Fibroblast of the conjunctiva (primary cell): ENCODE results near the gene GRK4.

Source experiments
- DNase-seq: peaks from one replicate; pipeline ENCODE4 v3.0.0-alpha.2; 2010; ENCODE audit warnings: low read depth

The GRK4 gene

DNA sequence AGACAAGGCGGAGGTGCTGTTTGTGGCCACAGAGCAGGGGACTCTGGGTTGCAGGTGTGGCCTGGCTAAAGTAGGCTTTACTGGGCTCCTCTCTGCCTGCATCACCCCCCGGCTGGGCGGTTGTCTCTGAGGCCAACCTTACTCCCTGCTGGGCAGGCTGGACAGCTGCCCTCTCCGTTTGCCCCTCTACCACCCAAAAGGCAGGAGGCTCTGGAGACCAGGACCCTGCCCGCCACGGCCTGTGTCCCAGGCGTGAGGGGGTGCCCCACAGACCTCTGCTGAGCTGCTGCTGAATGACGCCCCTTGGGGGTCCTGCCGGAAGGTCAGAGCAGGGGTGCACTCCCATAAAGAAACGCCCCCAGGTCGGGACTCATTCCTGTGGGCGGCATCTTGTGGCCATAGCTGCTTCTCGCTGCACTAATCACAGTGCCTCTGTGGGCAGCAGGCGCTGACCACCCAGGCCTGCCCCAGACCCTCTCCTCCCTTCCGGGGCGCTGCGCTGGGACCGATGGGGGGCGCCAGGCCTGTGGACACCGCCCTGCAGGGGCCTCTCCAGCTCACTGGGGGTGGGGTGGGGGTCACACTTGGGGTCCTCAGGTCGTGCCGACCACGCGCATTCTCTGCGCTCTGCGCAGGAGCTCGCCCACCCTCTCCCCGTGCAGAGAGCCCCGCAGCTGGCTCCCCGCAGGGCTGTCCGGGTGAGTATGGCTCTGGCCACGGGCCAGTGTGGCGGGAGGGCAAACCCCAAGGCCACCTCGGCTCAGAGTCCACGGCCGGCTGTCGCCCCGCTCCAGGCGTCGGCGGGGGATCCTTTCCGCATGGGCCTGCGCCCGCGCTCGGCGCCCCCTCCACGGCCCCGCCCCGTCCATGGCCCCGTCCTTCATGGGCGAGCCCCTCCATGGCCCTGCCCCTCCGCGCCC lies 110.0 kb downstream of the GRK4 start:
- no peak for DNase-seq

DNA sequence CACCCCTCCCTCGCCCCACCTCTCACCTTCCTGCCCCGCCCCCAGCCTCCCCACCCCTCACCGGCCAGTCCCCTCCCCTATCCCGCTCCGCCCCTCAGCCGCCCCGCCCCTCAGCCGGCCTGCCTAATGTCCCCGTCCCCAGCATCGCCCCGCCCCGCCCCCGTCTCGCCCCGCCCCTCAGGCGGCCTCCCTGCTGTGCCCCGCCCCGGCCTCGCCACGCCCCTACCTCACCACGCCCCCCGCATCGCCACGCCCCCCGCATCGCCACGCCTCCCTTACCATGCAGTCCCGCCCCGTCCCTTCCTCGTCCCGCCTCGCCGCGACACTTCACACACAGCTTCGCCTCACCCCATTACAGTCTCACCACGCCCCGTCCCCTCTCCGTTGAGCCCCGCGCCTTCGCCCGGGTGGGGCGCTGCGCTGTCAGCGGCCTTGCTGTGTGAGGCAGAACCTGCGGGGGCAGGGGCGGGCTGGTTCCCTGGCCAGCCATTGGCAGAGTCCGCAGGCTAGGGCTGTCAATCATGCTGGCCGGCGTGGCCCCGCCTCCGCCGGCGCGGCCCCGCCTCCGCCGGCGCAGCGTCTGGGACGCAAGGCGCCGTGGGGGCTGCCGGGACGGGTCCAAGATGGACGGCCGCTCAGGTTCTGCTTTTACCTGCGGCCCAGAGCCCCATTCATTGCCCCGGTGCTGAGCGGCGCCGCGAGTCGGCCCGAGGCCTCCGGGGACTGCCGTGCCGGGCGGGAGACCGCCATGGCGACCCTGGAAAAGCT lies 110.9 kb downstream of the GRK4 start, which contains the start of the genes HTT and HTT-AS:
Gene HTT (plus strand): TSS at position 604 of the 768 bp plus-strand sequence. CDS start 145 bp downstream, at position 749.
Gene HTT-AS (minus strand): TSS at position 461 of the 768 bp plus-strand sequence.
- DNase-seq = peak; percentile 89

DNA sequence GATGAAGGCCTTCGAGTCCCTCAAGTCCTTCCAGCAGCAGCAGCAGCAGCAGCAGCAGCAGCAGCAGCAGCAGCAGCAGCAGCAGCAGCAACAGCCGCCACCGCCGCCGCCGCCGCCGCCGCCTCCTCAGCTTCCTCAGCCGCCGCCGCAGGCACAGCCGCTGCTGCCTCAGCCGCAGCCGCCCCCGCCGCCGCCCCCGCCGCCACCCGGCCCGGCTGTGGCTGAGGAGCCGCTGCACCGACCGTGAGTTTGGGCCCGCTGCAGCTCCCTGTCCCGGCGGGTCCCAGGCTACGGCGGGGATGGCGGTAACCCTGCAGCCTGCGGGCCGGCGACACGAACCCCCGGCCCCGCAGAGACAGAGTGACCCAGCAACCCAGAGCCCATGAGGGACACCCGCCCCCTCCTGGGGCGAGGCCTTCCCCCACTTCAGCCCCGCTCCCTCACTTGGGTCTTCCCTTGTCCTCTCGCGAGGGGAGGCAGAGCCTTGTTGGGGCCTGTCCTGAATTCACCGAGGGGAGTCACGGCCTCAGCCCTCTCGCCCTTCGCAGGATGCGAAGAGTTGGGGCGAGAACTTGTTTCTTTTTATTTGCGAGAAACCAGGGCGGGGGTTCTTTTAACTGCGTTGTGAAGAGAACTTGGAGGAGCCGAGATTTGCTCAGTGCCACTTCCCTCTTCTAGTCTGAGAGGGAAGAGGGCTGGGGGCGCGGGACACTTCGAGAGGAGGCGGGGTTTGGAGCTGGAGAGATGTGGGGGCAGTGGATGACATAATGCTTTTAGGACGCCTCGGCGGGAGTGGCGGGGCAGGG lies 111.7 kb downstream of the GRK4 start:
- peak; percentile 17 for DNase-seq

DNA sequence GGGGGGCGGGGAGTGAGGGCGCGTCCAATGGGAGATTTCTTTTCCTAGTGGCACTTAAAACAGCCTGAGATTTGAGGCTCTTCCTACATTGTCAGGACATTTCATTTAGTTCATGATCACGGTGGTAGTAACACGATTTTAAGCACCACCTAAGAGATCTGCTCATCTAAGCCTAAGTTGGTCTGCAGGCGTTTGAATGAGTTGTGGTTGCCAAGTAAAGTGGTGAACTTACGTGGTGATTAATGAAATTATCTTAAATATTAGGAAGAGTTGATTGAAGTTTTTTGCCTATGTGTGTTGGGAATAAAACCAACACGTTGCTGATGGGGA lies 112.2 kb downstream of the GRK4 start:
- DNase-seq = no peak

DNA sequence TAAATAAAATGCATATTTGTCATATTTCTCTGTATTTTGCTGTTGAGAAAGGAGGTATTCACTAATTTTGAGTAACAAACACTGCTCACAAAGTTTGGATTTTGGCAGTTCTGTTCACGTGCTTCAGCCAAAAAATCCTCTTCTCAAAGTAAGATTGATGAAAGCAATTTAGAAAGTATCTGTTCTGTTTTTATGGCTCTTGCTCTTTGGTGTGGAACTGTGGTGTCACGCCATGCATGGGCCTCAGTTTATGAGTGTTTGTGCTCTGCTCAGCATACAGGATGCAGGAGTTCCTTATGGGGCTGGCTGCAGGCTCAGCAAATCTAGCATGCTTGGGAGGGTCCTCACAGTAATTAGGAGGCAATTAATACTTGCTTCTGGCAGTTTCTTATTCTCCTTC lies 114.4 kb downstream of the GRK4 start:
- no peak for DNase-seq

DNA sequence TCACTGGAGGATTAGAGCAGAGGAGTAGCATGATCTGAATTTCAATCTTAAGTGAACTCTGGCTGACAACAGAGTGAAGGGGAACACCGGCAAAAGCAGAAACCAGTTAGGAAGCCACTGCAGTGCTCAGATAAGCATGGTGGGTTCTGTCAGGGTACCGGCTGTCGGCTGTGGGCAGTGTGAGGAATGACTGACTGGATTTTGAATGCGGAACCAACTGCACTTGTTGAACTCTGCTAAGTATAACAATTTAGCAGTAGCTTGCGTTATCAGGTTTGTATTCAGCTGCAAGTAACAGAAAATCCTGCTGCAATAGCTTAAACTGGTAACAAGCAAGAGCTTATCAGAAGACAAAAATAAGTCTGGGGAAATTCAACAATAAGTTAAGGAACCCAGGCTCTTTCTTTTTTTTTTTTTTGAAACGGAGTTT lies 116.3 kb downstream of the GRK4 start:
- DNase-seq = no peak

DNA sequence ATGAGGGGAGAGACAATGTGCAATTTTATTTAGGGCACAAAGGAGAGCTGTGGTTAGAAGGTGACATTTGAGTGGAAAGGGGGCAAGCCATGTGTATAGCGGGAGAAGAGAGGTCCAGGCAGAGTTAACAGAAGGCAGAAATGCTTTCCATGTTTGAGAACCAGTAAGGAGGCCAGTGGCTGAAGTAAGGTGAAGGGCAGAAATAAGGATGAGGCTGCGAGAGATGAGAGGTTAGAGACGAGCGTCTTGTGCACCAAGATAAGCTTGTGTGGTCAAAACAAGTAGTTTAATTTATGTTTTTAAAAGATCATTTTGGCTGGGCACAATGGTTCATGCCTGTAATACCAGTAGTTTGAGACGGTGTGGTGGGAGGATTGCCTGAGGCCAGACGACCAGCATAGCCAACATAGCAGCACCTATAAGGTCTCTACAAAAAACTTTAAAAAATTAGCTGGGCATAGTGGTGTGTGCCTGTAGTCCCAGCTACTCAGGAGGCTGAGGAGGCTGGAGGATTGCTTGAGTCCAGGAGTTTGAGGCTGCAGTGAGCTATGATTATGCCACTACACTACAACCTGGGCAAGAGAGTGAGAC lies 119.6 kb downstream of the GRK4 start:
- DNase-seq = no peak

DNA sequence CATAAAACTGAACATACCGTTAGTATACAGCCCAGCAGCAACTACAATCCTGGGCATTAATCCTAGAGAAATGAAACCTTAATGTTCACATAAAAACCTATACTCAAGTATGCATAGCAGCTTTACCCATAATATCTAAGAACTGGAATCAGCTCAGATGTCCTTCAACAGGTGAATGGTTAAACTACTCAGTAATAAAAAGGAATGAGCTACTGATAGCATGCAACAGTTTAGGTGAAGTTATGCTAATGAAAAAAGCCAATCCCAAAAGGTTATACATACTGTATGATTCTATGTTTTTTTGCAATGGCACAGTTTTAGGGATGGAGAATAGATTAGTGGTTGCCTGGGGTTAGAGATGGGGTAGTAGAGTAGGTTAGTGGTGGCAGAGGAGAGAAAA lies 120.4 kb downstream of the GRK4 start:
- DNase-seq = no peak

DNA sequence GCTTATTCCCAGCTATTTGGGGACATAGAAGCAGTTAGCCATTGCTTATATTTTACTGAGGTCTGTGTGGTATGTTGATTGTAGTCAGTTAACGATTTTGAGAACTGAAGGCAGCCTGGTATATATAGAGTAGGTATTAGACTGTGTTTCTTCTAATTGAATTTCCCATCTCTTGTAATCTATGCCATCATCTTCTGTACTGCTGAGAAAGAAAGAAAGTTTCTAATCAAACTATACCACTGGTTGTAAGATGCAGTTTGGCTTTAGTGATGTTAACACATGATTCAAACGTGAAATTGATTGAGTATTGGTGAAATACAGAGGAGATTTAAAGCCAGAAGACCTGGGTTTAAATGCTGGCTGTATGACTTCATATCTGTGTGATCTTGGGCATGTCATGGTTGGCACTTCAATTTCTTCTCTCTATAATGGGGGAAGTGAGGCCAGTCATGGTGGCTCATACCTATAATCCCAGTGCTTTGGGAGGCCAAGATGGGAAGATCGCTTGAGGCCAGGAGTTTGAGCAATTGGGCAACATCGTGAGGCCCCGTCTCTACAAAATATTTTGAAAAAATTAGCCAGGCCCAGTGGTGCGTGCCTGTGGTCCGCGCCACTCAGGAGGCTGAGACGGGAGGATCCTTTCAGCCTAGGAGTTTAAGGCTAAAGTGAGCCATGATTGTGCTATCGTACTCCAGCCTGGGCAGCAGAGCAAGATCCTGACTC lies 122.7 kb downstream of the GRK4 start:
- DNase-seq = no peak

DNA sequence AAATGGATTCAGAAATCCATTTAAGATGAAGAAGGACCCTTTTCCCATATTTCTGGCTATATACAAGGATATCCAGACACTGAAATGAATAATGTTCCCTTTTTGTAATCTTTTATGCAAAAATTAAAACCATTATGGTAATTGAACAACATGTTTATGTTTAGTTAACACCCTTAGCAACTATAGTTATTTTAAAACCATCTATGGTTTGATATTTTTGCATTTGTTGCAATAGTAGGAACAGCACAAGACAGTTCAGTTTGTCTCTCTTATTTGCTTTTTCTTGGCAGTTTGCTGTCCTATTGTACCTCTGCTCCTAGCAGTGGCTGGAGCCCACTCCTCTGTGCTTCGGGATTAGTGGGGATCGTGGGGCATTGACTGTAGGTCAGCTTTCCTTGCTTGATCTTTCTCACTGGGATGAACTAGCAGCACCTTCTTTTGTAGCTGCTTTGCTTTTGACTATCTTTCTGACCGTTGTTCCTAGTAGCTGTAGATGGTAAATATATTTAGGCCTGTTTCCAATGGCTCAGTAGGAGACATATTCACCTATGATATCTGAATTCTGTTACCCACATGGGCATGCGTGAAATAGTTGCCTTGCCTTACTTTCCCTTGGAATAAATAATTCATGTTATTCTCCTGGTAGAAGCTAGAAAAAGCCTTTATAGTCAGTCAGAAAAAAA lies 123.9 kb downstream of the GRK4 start:
- DNase-seq = no peak
